HEK293 (cell line): ENCODE data around the gene MMP24.

Experiments
- EGR2 ChIP-seq: fragments of 450-650 bp; formaldehyde crosslinking; IDR thresholded peaks from 2 replicates; pipeline ENCODE4 v1.5.1; 2016; ENCODE audit warnings: low read depth, missing biosample characterization, missing genetic modification characterization
- ELK4 ChIP-seq: IDR thresholded peaks from 2 replicates; pipeline ENCODE4 v1.6.1; 2011; ENCODE audit warnings: mild to moderate bottlenecking, low read depth, low read length, borderline replicate concordance
- HOXA7 ChIP-seq: sonication (generic); formaldehyde crosslinking; IDR thresholded peaks from 2 replicates; pipeline ENCODE4 v1.8.1; 2022; ENCODE audit warnings: missing genetic modification reagents, borderline replicate concordance
- KLF16 ChIP-seq: fragments of 450-650 bp; formaldehyde crosslinking; IDR thresholded peaks from 2 replicates; pipeline ENCODE4 v1.5.1; 2017; ENCODE audit warnings: missing biosample characterization, missing genetic modification characterization
- SP2 ChIP-seq: fragments of 450-650 bp; formaldehyde crosslinking; IDR thresholded peaks from 2 replicates; pipeline ENCODE4 v1.5.1; 2016; ENCODE audit warnings: missing biosample characterization, missing genetic modification characterization
- SP3 ChIP-seq: fragments of 450-650 bp; formaldehyde crosslinking; IDR thresholded peaks from 2 replicates; pipeline ENCODE4 v1.5.1; 2016; ENCODE audit warnings: missing biosample characterization, missing genetic modification characterization
- TCF7L2 ChIP-seq: IDR thresholded peaks from 2 replicates; pipeline ENCODE4 v1.6.1; 2011; ENCODE audit warnings: low read depth, mild to moderate bottlenecking, inconsistent platforms, low read length, moderate library complexity, borderline replicate concordance
- ZBTB10 ChIP-seq: fragments of 450-650 bp; formaldehyde crosslinking; IDR thresholded peaks from 2 replicates; pipeline ENCODE4 v1.5.1; 2016; ENCODE audit warnings: missing biosample characterization, missing genetic modification characterization
- ZBTB48 ChIP-seq: fragments of 450-650 bp; formaldehyde crosslinking; IDR thresholded peaks from 2 replicates; pipeline ENCODE4 v1.5.1; 2016; ENCODE audit warnings: missing biosample characterization, missing genetic modification characterization
- ZNF121 ChIP-seq: fragments of 450-650 bp; formaldehyde crosslinking; IDR thresholded peaks from 2 replicates; pipeline ENCODE4 v1.5.1; 2016; ENCODE audit warnings: missing biosample characterization, missing genetic modification characterization
- ZNF146 ChIP-seq: fragments of 450-650 bp; formaldehyde crosslinking; IDR thresholded peaks from 2 replicates; pipeline ENCODE4 v1.5.1; 2016; ENCODE audit warnings: missing biosample characterization, missing genetic modification characterization
- ZNF19 ChIP-seq: fragments of 450-650 bp; formaldehyde crosslinking; IDR thresholded peaks from 2 replicates; pipeline ENCODE4; 2016; ENCODE audit warnings: missing biosample characterization, missing genetic modification characterization, low read depth
- ZNF324 ChIP-seq: fragments of 450-650 bp; formaldehyde crosslinking; IDR thresholded peaks from 2 replicates; pipeline ENCODE4 v1.5.1; 2016; ENCODE audit warnings: missing biosample characterization, missing genetic modification characterization
- ZNF335 ChIP-seq: fragments of 450-650 bp; formaldehyde crosslinking; conservative IDR thresholded peaks from 2 replicates; pipeline ENCODE4 v1.5.1; 2016; ENCODE audit warnings: missing biosample characterization, missing genetic modification characterization
- ZNF341 ChIP-seq: fragments of 450-650 bp; formaldehyde crosslinking; IDR thresholded peaks from 2 replicates; pipeline ENCODE4; 2016; ENCODE audit warnings: low read depth, missing biosample characterization, missing genetic modification characterization
- ZNF596 ChIP-seq: fragments of 450-650 bp; IDR thresholded peaks from 2 replicates; pipeline ENCODE4 v1.5.0; 2018; ENCODE audit warnings: missing biosample characterization, mild to moderate bottlenecking, missing genetic modification characterization, moderate library complexity
- ZNF76 ChIP-seq: fragments of 450-650 bp; formaldehyde crosslinking; IDR thresholded peaks from 2 replicates; pipeline ENCODE4; 2016; ENCODE audit warnings: low read depth, missing biosample characterization, missing genetic modification characterization, borderline replicate concordance
- ZXDB ChIP-seq: fragments of 450-650 bp; formaldehyde crosslinking; IDR thresholded peaks from 2 replicates; pipeline ENCODE4 v1.5.1; 2016; ENCODE audit warnings: missing biosample characterization, missing genetic modification characterization
- TF ChIP-seq, protein P1 (sequence below): fragments of 450-650 bp; formaldehyde crosslinking; conservative IDR thresholded peaks from 2 replicates; pipeline ENCODE4 v1.5.1; 2016; ENCODE audit warnings: low read depth, missing biosample characterization, missing genetic modification characterization
- TF ChIP-seq, protein P2 (sequence below): fragments of 450-650 bp; formaldehyde crosslinking; IDR thresholded peaks from 2 replicates; pipeline ENCODE4 v1.5.1; 2016; ENCODE audit warnings: missing biosample characterization, missing genetic modification characterization
- TF ChIP-seq, protein P3 (sequence below): fragments of 450-650 bp; formaldehyde crosslinking; IDR thresholded peaks from 2 replicates; pipeline ENCODE4 v1.5.1; 2017; ENCODE audit warnings: missing biosample characterization, mild to moderate bottlenecking, missing genetic modification characterization, moderate library complexity

The MMP24 gene

GRCh38 chr20:35284267-35284991 is 57.9 kb downstream of the MMP24 start, which contains the start of gene EIF6 (continued):
- TF ChIP-seq TCF7L2 (no peak), ZNF324 (tag by site-specific recombination) (peak; percentile 15; the same call in 1 of the 2 replicates), ZNF596 (no peak), HOXA7 (no peak), SP3 (tag by site-specific recombination) (peak; percentile 91), ZNF341 (tag by site-specific recombination) (peak; percentile 99), ZNF76 (tag by site-specific recombination) (peak; percentile 86), ZXDB (tag by site-specific recombination) (peak; percentile 73), SP2 (tag by site-specific recombination) (peak; percentile 94), ZNF146 (tag by site-specific recombination) (no peak), EGR2 (tag by site-specific recombination) (peak; percentile 66), ZBTB48 (tag by site-specific recombination) (peak; percentile 87), ZNF335 (peak; percentile 80), ZNF19 (tag by site-specific recombination) (no peak), KLF16 (tag by site-specific recombination) (peak; percentile 82; the same call in 1 of the 2 replicates), ELK4 (peak; percentile 91; the same call in 1 of the 2 replicates), ZNF121 (no peak), ZBTB10 (tag by site-specific recombination) (0 out of 2 replicates have a peak, but pooled peaks have one; percentile 12)
- TF ChIP-seq, protein P1, sequence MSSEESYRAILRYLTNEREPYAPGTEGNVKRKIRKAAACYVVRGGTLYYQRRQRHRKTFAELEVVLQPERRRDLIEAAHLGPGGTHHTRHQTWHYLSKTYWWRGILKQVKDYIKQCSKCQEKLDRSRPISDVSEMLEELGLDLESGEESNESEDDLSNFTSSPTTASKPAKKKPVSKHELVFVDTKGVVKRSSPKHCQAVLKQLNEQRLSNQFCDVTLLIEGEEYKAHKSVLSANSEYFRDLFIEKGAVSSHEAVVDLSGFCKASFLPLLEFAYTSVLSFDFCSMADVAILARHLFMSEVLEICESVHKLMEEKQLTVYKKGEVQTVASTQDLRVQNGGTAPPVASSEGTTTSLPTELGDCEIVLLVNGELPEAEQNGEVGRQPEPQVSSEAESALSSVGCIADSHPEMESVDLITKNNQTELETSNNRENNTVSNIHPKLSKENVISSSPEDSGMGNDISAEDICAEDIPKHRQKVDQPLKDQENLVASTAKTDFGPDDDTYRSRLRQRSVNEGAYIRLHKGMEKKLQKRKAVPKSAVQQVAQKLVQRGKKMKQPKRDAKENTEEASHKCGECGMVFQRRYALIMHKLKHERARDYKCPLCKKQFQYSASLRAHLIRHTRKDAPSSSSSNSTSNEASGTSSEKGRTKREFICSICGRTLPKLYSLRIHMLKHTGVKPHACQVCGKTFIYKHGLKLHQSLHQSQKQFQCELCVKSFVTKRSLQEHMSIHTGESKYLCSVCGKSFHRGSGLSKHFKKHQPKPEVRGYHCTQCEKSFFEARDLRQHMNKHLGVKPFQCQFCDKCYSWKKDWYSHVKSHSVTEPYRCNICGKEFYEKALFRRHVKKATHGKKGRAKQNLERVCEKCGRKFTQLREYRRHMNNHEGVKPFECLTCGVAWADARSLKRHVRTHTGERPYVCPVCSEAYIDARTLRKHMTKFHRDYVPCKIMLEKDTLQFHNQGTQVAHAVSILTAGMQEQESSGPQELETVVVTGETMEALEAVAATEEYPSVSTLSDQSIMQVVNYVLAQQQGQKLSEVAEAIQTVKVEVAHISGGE (tag by site-specific recombination): peak; percentile 96
- TF ChIP-seq, protein P2, sequence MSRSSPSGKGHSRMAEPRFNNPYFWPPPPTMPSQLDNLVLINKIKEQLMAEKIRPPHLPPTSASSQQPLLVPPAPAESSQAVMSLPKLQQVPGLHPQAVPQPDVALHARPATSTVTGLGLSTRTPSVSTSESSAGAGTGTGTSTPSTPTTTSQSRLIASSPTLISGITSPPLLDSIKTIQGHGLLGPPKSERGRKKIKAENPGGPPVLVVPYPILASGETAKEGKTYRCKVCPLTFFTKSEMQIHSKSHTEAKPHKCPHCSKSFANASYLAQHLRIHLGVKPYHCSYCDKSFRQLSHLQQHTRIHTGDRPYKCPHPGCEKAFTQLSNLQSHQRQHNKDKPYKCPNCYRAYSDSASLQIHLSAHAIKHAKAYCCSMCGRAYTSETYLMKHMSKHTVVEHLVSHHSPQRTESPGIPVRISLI (tag by site-specific recombination): no peak
- TF ChIP-seq, protein P3, sequence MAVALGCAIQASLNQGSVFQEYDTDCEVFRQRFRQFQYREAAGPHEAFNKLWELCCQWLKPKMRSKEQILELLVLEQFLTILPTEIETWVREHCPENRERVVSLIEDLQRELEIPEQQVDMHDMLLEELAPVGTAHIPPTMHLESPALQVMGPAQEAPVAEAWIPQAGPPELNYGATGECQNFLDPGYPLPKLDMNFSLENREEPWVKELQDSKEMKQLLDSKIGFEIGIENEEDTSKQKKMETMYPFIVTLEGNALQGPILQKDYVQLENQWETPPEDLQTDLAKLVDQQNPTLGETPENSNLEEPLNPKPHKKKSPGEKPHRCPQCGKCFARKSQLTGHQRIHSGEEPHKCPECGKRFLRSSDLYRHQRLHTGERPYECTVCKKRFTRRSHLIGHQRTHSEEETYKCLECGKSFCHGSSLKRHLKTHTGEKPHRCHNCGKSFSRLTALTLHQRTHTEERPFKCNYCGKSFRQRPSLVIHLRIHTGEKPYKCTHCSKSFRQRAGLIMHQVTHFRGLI (tag by site-specific recombination): peak; percentile 96
